HEK293 (cell line): ENCODE measurements around the gene HSPBAP1.

Experiments
- CTCF ChIA-PET: fragments of 350-600 bp; formaldehyde crosslinking; extraction: SDS; loops from one replicate; lab custom pipeline; 2021; ENCODE audit warnings: antibody characterized with exemption; lab: Yijun Ruan, JAX
- POLR2A ChIA-PET: fragments of 300-600 bp; formaldehyde crosslinking; extraction: SDS; loops from one replicate; lab custom pipeline; 2020; ENCODE audit warnings: antibody characterized with exemption, inconsistent platforms; lab: Yijun Ruan, JAX
- H3K27ac ChIP-seq: fragments of 200-500 bp; sonication (Bioruptor generic); 2 replicates; pipeline ENCODE4 v1.5.1; 2014; ENCODE audit warnings: low read depth, low read length, control low read depth, inconsistent platforms; ENCODE audit errors: extremely low read depth
- H3K36me3 ChIP-seq, 2 experiments: fragments of 200-500 bp in 1 of 2; sonication (Bioruptor generic) in 1 of 2; 1 replicate in 1 of 2; 2 replicates in 1 of 2; pipeline ENCODE4 v1.5.1; 2014 to 2017; ENCODE audit warnings: inconsistent platforms in 2 of 2, low read length in 2 of 2; ENCODE audit not compliant: control insufficient read depth in 2 of 2, insufficient read depth in 1 of 2
- H3K4me1 ChIP-seq: fragments of 200-500 bp; sonication (Bioruptor generic); 2 replicates; pipeline ENCODE4 v1.5.1; 2014; ENCODE audit warnings: mild to moderate bottlenecking, low read length, inconsistent platforms; ENCODE audit not compliant: control insufficient read depth, insufficient read depth
- H3K4me3 ChIP-seq: 2 replicates; pipeline ENCODE4 v1.5.1; 2011; ENCODE audit warnings: low read depth, mild to moderate bottlenecking, control low read depth, low read length, moderate library complexity
- H3K9me3 ChIP-seq: fragments of 200-500 bp; sonication (Bioruptor generic); 2 replicates; pipeline ENCODE4 v1.5.1; 2014; ENCODE audit warnings: low read depth, low read length, inconsistent platforms; ENCODE audit not compliant: control insufficient read depth, insufficient read depth
- ELK4 ChIP-seq: IDR thresholded peaks from 2 replicates; pipeline ENCODE4 v1.6.1; 2011; ENCODE audit warnings: mild to moderate bottlenecking, low read depth, low read length, borderline replicate concordance
- PATZ1 ChIP-seq: fragments of 450-650 bp; formaldehyde crosslinking; IDR thresholded peaks from 2 replicates; pipeline ENCODE4 v1.5.1; 2016; ENCODE audit warnings: missing biosample characterization, missing genetic modification characterization
- PRDM2 ChIP-seq: fragments of 450-650 bp; formaldehyde crosslinking; IDR thresholded peaks from 2 replicates; pipeline ENCODE4 v1.5.1; 2016; ENCODE audit warnings: missing biosample characterization, missing genetic modification characterization, borderline replicate concordance
- ZBTB10 ChIP-seq: fragments of 450-650 bp; formaldehyde crosslinking; IDR thresholded peaks from 2 replicates; pipeline ENCODE4 v1.5.1; 2016; ENCODE audit warnings: missing biosample characterization, missing genetic modification characterization
- ZBTB6 ChIP-seq: fragments of 450-650 bp; formaldehyde crosslinking; IDR thresholded peaks from 2 replicates; pipeline ENCODE4 v1.5.1; 2017; ENCODE audit warnings: missing biosample characterization, missing genetic modification characterization
- ZNF112 ChIP-seq: fragments of 450-650 bp; formaldehyde crosslinking; IDR thresholded peaks from 2 replicates; pipeline ENCODE4 v1.5.0; 2017; ENCODE audit warnings: missing biosample characterization, missing genetic modification characterization
- ZNF132 ChIP-seq: fragments of 450-650 bp; formaldehyde crosslinking; IDR thresholded peaks from 2 replicates; pipeline ENCODE4 v1.5.1; 2017; ENCODE audit warnings: missing biosample characterization, missing genetic modification characterization, borderline replicate concordance
- ZNF202 ChIP-seq: fragments of 450-650 bp; formaldehyde crosslinking; IDR thresholded peaks from 2 replicates; pipeline ENCODE4 v1.5.1; 2016; ENCODE audit warnings: missing biosample characterization, missing genetic modification characterization, borderline replicate concordance
- ZNF23 ChIP-seq: fragments of 450-650 bp; formaldehyde crosslinking; IDR thresholded peaks from 2 replicates; pipeline ENCODE4 v1.5.1; 2016; ENCODE audit warnings: missing biosample characterization, missing genetic modification characterization, borderline replicate concordance
- ZNF501 ChIP-seq: fragments of 450-650 bp; formaldehyde crosslinking; IDR thresholded peaks from 2 replicates; pipeline ENCODE4 v1.5.1; 2016; ENCODE audit warnings: missing biosample characterization, missing genetic modification characterization
- ZNF639 ChIP-seq: fragments of 450-650 bp; formaldehyde crosslinking; IDR thresholded peaks from 2 replicates; pipeline ENCODE4 v1.5.1; 2016; ENCODE audit warnings: missing biosample characterization, missing genetic modification characterization
- ZNF792 ChIP-seq: fragments of 450-650 bp; formaldehyde crosslinking; IDR thresholded peaks from 2 replicates; pipeline ENCODE4 v1.5.1; 2016; ENCODE audit warnings: missing biosample characterization, missing genetic modification characterization
- TF ChIP-seq, protein P1 (sequence below): fragments of 450-650 bp; formaldehyde crosslinking; conservative IDR thresholded peaks from 2 replicates; pipeline ENCODE4 v1.5.1; 2016; ENCODE audit warnings: low read depth, missing biosample characterization, missing genetic modification characterization
- TF ChIP-seq, protein P2 (sequence below): fragments of 450-650 bp; formaldehyde crosslinking; IDR thresholded peaks from 2 replicates; pipeline ENCODE4 v1.5.1; 2016; ENCODE audit warnings: missing biosample characterization, missing genetic modification characterization

The HSPBAP1 gene

GRCh38 chr3:122694966-122695365 lies 98.7 kb downstream of the HSPBAP1 start (continued):
- TF ChIP-seq ZBTB6 (tag by site-specific recombination), result no peak
- TF ChIP-seq ZNF132 (tag by site-specific recombination), result no peak
- TF ChIP-seq PRDM2, result no peak
- no peak for TF ChIP-seq ZNF112 (tag by site-specific recombination)
- TF ChIP-seq ZNF202, result no peak

DNA sequence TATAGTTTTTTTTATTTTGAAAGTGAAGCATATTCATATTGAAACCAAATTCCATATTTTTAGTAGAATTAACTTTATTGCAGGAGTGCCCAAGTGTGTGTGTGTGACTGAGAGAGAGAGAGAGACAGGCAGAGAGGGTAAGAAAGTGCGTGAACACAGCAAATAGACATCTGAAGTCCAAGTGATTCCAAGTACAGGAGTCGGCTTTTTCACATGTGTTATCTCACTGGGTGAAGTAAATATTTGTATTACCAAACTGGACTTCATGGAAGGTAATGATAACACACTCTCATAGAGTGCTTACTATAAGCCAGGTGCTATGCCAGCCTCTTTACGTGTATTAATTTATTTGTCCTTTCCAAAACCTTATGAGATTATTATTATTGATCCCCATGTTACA lies 101.0 kb downstream of the HSPBAP1 start:
- Histone ChIP-seq H3K4me3 (no peak overlapping the region), H3K4me1 (no peaks in the 10 kb centered on the region), H3K9me3 (no peaks in the 10 kb centered on the region), H3K27ac (no peak overlapping the region), H3K36me3 (no peaks in the 10 kb centered on the region; a peak in 1 of 3 replicates)
- POLR2A ChIA-PET, result no interaction called here
- CTCF ChIA-PET, result no interaction called here
- no peak for TF ChIP-seq ZNF23 (tag by site-specific recombination)
- no peak for TF ChIP-seq ZNF501 (tag by site-specific recombination)
- no peak for TF ChIP-seq ZBTB10 (tag by site-specific recombination)
- TF ChIP-seq, protein P1, sequence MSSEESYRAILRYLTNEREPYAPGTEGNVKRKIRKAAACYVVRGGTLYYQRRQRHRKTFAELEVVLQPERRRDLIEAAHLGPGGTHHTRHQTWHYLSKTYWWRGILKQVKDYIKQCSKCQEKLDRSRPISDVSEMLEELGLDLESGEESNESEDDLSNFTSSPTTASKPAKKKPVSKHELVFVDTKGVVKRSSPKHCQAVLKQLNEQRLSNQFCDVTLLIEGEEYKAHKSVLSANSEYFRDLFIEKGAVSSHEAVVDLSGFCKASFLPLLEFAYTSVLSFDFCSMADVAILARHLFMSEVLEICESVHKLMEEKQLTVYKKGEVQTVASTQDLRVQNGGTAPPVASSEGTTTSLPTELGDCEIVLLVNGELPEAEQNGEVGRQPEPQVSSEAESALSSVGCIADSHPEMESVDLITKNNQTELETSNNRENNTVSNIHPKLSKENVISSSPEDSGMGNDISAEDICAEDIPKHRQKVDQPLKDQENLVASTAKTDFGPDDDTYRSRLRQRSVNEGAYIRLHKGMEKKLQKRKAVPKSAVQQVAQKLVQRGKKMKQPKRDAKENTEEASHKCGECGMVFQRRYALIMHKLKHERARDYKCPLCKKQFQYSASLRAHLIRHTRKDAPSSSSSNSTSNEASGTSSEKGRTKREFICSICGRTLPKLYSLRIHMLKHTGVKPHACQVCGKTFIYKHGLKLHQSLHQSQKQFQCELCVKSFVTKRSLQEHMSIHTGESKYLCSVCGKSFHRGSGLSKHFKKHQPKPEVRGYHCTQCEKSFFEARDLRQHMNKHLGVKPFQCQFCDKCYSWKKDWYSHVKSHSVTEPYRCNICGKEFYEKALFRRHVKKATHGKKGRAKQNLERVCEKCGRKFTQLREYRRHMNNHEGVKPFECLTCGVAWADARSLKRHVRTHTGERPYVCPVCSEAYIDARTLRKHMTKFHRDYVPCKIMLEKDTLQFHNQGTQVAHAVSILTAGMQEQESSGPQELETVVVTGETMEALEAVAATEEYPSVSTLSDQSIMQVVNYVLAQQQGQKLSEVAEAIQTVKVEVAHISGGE (tag by site-specific recombination), result no peak
- TF ChIP-seq, protein P2, sequence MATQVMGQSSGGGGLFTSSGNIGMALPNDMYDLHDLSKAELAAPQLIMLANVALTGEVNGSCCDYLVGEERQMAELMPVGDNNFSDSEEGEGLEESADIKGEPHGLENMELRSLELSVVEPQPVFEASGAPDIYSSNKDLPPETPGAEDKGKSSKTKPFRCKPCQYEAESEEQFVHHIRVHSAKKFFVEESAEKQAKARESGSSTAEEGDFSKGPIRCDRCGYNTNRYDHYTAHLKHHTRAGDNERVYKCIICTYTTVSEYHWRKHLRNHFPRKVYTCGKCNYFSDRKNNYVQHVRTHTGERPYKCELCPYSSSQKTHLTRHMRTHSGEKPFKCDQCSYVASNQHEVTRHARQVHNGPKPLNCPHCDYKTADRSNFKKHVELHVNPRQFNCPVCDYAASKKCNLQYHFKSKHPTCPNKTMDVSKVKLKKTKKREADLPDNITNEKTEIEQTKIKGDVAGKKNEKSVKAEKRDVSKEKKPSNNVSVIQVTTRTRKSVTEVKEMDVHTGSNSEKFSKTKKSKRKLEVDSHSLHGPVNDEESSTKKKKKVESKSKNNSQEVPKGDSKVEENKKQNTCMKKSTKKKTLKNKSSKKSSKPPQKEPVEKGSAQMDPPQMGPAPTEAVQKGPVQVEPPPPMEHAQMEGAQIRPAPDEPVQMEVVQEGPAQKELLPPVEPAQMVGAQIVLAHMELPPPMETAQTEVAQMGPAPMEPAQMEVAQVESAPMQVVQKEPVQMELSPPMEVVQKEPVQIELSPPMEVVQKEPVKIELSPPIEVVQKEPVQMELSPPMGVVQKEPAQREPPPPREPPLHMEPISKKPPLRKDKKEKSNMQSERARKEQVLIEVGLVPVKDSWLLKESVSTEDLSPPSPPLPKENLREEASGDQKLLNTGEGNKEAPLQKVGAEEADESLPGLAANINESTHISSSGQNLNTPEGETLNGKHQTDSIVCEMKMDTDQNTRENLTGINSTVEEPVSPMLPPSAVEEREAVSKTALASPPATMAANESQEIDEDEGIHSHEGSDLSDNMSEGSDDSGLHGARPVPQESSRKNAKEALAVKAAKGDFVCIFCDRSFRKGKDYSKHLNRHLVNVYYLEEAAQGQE (tag by site-specific recombination), result no peak
- TF ChIP-seq PATZ1 (tag by site-specific recombination), result no peak
- no peak for TF ChIP-seq ZNF639 (tag by site-specific recombination)
- TF ChIP-seq ELK4, result no peak
- TF ChIP-seq ZNF792 (tag by site-specific recombination), result no peak
